SK-N-SH treated with all-trans-retinoic acid at 6 μM for 48 hours (cell line): ENCODE measurements around the gene DNAH11.

Source experiments
- ATAC-seq: fragments of 200-7000 bp; cut with Tn5 transposase; 3 replicates; pipeline ENCODE4 v1.9.1; 2020; ENCODE audit warnings: mild to moderate bottlenecking, moderate library complexity
- ARNTL ChIP-seq: fragments of 450-650 bp; formaldehyde crosslinking; IDR thresholded peaks from 2 replicates; pipeline ENCODE4 v1.5.0; 2020; ENCODE audit warnings: low read depth, mild to moderate bottlenecking, moderate library complexity, borderline replicate concordance
- BACH2 ChIP-seq: fragments of 250-450 bp; sonication (Bioruptor Pico); IDR thresholded peaks from 2 replicates; pipeline ENCODE4 v1.9.0; 2021; ENCODE audit warnings: mild to moderate bottlenecking, borderline replicate concordance
- CREB5 ChIP-seq: fragments of 250-450 bp; sonication (Bioruptor Pico); IDR thresholded peaks from 2 replicates; pipeline ENCODE4 v1.5.1; 2020; ENCODE audit warnings: low read depth, mild to moderate bottlenecking, moderate library complexity
- CSDC2 ChIP-seq: fragments of 250-450 bp; sonication (Bioruptor Pico); IDR thresholded peaks from 2 replicates; pipeline ENCODE4 v1.5.0; 2020; ENCODE audit warnings: mild to moderate bottlenecking, moderate library complexity
- CSRNP3 ChIP-seq: fragments of 250-450 bp; sonication (Bioruptor Pico); IDR thresholded peaks from 2 replicates; pipeline ENCODE4 v1.5.1; 2021; ENCODE audit warnings: mild to moderate bottlenecking, moderate library complexity
- ESRRG ChIP-seq: fragments of 250-450 bp; sonication (Bioruptor Pico); IDR thresholded peaks from 2 replicates; pipeline ENCODE4 v1.6.1; 2021; ENCODE audit warnings: mild to moderate bottlenecking
- ISL1 ChIP-seq: fragments of 250-450 bp; sonication (Bioruptor Pico); IDR thresholded peaks from 2 replicates; pipeline ENCODE4 v2.1.2; 2022; ENCODE audit warnings: mild to moderate bottlenecking, moderate library complexity
- OSR1 ChIP-seq: fragments of 250-450 bp; sonication (Bioruptor Pico); IDR thresholded peaks from 2 replicates; pipeline ENCODE4 v1.8.0; 2022; ENCODE audit warnings: moderate library complexity, mild to moderate bottlenecking, inconsistent platforms
- PATZ1 ChIP-seq: fragments of 250-450 bp; sonication (Bioruptor Pico); IDR thresholded peaks from 2 replicates; pipeline ENCODE4 v1.8.0; 2020; ENCODE audit warnings: mild to moderate bottlenecking, moderate library complexity, borderline replicate concordance
- POU6F1 ChIP-seq: fragments of 250-450 bp; sonication (Bioruptor Pico); IDR thresholded peaks from 2 replicates; pipeline ENCODE4 v1.8.0; 2021; ENCODE audit warnings: low read depth, mild to moderate bottlenecking, moderate library complexity, borderline replicate concordance
- RARB ChIP-seq: fragments of 250-450 bp; sonication (Bioruptor Pico); IDR thresholded peaks from 2 replicates; pipeline ENCODE4 v1.8.0; 2021; ENCODE audit warnings: mild to moderate bottlenecking, moderate library complexity
- SNAI2 ChIP-seq: fragments of 250-450 bp; sonication (Bioruptor Pico); IDR thresholded peaks from 2 replicates; pipeline ENCODE4 v1.5.0; 2020; ENCODE audit warnings: mild to moderate bottlenecking, moderate library complexity
- TCF4 ChIP-seq: fragments of 250-450 bp; sonication (Bioruptor Pico); IDR thresholded peaks from 2 replicates; pipeline ENCODE4 v1.8.0; 2021; ENCODE audit warnings: mild to moderate bottlenecking, moderate library complexity, borderline replicate concordance
- TOX ChIP-seq: fragments of 250-450 bp; sonication (Bioruptor Pico); IDR thresholded peaks from 2 replicates; pipeline ENCODE4 v1.8.0; 2021; ENCODE audit warnings: mild to moderate bottlenecking, moderate library complexity, borderline replicate concordance
- TSHZ2 ChIP-seq: fragments of 250-450 bp; sonication (Bioruptor Pico); IDR thresholded peaks from 2 replicates; pipeline ENCODE4 v1.5.0; 2020; ENCODE audit warnings: mild to moderate bottlenecking, moderate library complexity
- ZC3H10 ChIP-seq: fragments of 250-450 bp; sonication (Bioruptor Pico); IDR thresholded peaks from 2 replicates; pipeline ENCODE4 v1.5.1; 2021; ENCODE audit warnings: mild to moderate bottlenecking, moderate library complexity
- ZFP3 ChIP-seq: fragments of 250-450 bp; sonication (Bioruptor Pico); IDR thresholded peaks from 2 replicates; pipeline ENCODE4 v1.5.0; 2020; ENCODE audit warnings: mild to moderate bottlenecking, moderate library complexity
- ZFP30 ChIP-seq: fragments of 450-650 bp; formaldehyde crosslinking; IDR thresholded peaks from 2 replicates; pipeline ENCODE4 v1.5.0; 2022; ENCODE audit warnings: mild to moderate bottlenecking, moderate library complexity
- ZNF565 ChIP-seq: fragments of 450-650 bp; formaldehyde crosslinking; conservative IDR thresholded peaks from 2 replicates; pipeline ENCODE4 v1.5.0; 2020; ENCODE audit warnings: low read depth, mild to moderate bottlenecking, moderate library complexity
- ZNF70 ChIP-seq: fragments of 450-650 bp; formaldehyde crosslinking; IDR thresholded peaks from 2 replicates; pipeline ENCODE4 v1.5.0; 2020; ENCODE audit warnings: mild to moderate bottlenecking, moderate library complexity
- ZNF8 ChIP-seq: fragments of 450-650 bp; formaldehyde crosslinking; IDR thresholded peaks from 2 replicates; pipeline ENCODE4 v1.5.0; 2020; ENCODE audit warnings: mild to moderate bottlenecking, moderate library complexity

Gene DNAH11

GRCh38 chr7:21867226-21867625, 324.4 kb downstream of the DNAH11 start:
- TF ChIP-seq TSHZ2 (no peak), OSR1 (no peak), ZFP30 (no peak)
- no peak for ATAC-seq

- TF ChIP-seq ZFP3 (no peak), ISL1 (CRISPR knock-in tag) (no peak), PATZ1 (CRISPR knock-in tag) (no peak), TSHZ2 (no peak), ZC3H10 (CRISPR knock-in tag) (no peak), POU6F1 (CRISPR knock-in tag) (no peak), ARNTL (CRISPR knock-in tag) (no peak), TOX (CRISPR knock-in tag) (no peak), OSR1 (no peak), RARB (CRISPR knock-in tag) (no peak), TCF4 (CRISPR knock-in tag) (no peak), BACH2 (CRISPR knock-in tag) (no peak), SNAI2 (CRISPR knock-in tag) (no peak), ZNF565 (no peak)
- ATAC-seq: no peak
Measured at GRCh38 chr7:21867816-21868575, 325.2 kb downstream of the DNAH11 start.

GRCh38 chr7:21868576-21868850, 325.7 kb downstream of the DNAH11 start:
- no peak for ATAC-seq
- TF ChIP-seq CSDC2 (CRISPR knock-in tag): no peak
- TF ChIP-seq ZC3H10 (CRISPR knock-in tag): no peak
- TF ChIP-seq, all 23 proteins: peak for 0

- ATAC-seq: no peak; the same call in 2 of the 3 replicates
- TF ChIP-seq RARB (CRISPR knock-in tag): no peak
- TF ChIP-seq ZC3H10 (CRISPR knock-in tag): no peak
- no peak for TF ChIP-seq ZFP3
- TF ChIP-seq ARNTL (CRISPR knock-in tag): no peak
- TF ChIP-seq POU6F1 (CRISPR knock-in tag): no peak
- TF ChIP-seq ZFP30: no peak
- no peak for TF ChIP-seq TOX (CRISPR knock-in tag)
- TF ChIP-seq OSR1: no peak
- TF ChIP-seq ZNF70: no peak
- TF ChIP-seq ZNF8 (CRISPR knock-in tag): no peak
- TF ChIP-seq ESRRG (CRISPR knock-in tag): no peak
- no peak for TF ChIP-seq TCF4 (CRISPR knock-in tag)
- TF ChIP-seq CSRNP3 (CRISPR knock-in tag): no peak
- TF ChIP-seq CREB5: no peak
- no peak for TF ChIP-seq CSDC2 (CRISPR knock-in tag)
- TF ChIP-seq BACH2 (CRISPR knock-in tag): no peak
Measured at GRCh38 chr7:21869785-21870402, 327.1 kb downstream of the DNAH11 start.
